ENCODE results near the gene COMMD3. TPM values are rescaled to one million over a fixed set of nuclear protein-coding genes. Genes with fewer than 3 reads are reported as not detected.

The COMMD3 gene
- total RNA-seq, 2 donors from 2014 or later = 28.5 to 141 TPM

DNA sequence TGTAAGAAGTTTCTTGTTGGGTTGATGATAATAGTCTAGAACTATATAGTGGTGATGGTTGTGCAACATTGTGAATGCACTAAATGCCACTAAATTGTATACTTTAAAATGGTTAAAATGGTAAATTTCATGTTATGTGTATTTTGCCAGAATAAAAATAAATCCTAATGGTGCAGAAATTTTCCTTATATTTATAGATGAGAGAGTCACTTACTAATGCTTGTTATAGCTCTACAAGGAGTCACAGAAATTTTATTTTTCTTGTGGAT lies 50.2 kb downstream of the COMMD3 start:
- no peaks in the 10 kb centered on the region for H3K4me1 ChIP-seq
- no peaks in the 10 kb centered on the region for H3K36me3 ChIP-seq
- H3K4me3 ChIP-seq = no peak overlapping the region
- DNase-seq (ENCODE audit: low spot score) = no peak
- no peaks in the 10 kb centered on the region for H3K9me3 ChIP-seq
- H3K27ac ChIP-seq = no peak overlapping the region
- TF ChIP-seq, protein P1, sequence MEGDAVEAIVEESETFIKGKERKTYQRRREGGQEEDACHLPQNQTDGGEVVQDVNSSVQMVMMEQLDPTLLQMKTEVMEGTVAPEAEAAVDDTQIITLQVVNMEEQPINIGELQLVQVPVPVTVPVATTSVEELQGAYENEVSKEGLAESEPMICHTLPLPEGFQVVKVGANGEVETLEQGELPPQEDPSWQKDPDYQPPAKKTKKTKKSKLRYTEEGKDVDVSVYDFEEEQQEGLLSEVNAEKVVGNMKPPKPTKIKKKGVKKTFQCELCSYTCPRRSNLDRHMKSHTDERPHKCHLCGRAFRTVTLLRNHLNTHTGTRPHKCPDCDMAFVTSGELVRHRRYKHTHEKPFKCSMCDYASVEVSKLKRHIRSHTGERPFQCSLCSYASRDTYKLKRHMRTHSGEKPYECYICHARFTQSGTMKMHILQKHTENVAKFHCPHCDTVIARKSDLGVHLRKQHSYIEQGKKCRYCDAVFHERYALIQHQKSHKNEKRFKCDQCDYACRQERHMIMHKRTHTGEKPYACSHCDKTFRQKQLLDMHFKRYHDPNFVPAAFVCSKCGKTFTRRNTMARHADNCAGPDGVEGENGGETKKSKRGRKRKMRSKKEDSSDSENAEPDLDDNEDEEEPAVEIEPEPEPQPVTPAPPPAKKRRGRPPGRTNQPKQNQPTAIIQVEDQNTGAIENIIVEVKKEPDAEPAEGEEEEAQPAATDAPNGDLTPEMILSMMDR (IDR thresholded peaks at IDR 0.05) = no peak
- H3K27me3 ChIP-seq = no peaks in the 10 kb centered on the region

- H3K9me3 ChIP-seq = no peaks in the 10 kb centered on the region
- TF ChIP-seq, protein P1 (IDR thresholded peaks at IDR 0.05) = no peak
- no peak for DNase-seq (ENCODE audit: low spot score)
- H3K27ac ChIP-seq = no peak overlapping the region
- H3K27me3 ChIP-seq = no peaks in the 10 kb centered on the region
- H3K36me3 ChIP-seq = no peaks in the 10 kb centered on the region
- no peak overlapping the region for H3K4me3 ChIP-seq
- H3K4me1 ChIP-seq = no peaks in the 10 kb centered on the region
These were observed 50.6 kb downstream of the COMMD3 start for GRCh38 chr10:22366771-22367170.

DNA sequence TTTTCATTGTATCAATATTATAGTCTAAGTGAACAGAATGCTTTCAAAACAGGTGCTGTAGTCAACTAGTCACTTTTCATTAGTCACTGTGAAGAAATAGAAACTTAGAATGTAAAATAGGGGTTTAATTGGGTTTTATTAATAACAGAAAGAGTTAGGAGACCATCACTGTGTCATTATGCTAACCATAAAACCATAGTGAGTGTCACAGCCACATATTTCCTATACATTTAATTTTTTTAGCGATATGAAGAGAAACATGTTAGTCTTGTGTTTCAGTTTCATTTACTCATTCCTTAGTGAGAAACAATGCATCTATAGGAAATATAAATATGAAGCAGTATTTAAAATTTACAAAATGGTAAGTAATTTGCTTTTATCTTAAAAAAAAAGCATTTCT lies 51.3 kb downstream of the COMMD3 start:
- H3K36me3 ChIP-seq = no peaks in the 10 kb centered on the region
- TF ChIP-seq, protein P1 (IDR thresholded peaks at IDR 0.05) = no peak
- H3K27ac ChIP-seq = no peak overlapping the region
- no peak for DNase-seq (ENCODE audit: low spot score)
- H3K9me3 ChIP-seq = no peaks in the 10 kb centered on the region
- H3K27me3 ChIP-seq = no peaks in the 10 kb centered on the region
- no peaks in the 10 kb centered on the region for H3K4me1 ChIP-seq
- H3K4me3 ChIP-seq = no peak overlapping the region

GRCh38 chr10:22368402-22368801 lies 52.2 kb downstream of the COMMD3 start:
- TF ChIP-seq, protein P1 (IDR thresholded peaks at IDR 0.05) = no peak
- no peaks in the 10 kb centered on the region for H3K9me3 ChIP-seq
- no peak overlapping the region for H3K27ac ChIP-seq
- no peaks in the 10 kb centered on the region for H3K4me1 ChIP-seq
- H3K4me3 ChIP-seq = no peak overlapping the region
- DNase-seq (ENCODE audit: low spot score) = no peak
- H3K36me3 ChIP-seq = no peaks in the 10 kb centered on the region
- H3K27me3 ChIP-seq = no peaks in the 10 kb centered on the region

DNA sequence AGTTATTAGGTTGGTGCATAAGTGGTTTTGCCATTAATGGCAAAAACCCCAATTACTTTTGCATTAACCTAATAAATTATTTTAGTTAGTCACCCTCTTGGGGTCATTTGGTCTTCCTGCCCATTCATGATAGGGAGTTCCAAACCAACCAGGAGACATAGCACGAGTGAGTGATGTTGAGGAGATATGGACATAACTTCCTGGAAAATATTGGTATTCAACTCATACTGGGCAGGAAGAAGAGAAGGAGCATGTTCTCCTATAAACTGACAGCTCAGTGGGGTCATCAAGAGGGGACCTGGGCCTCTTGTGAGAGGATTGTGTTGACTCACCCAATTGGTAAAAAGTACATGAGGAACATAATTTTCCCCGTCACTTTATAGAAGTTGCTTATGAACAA lies 52.8 kb downstream of the COMMD3 start:
- TF ChIP-seq, protein P1 (IDR thresholded peaks at IDR 0.05) = no peak
- Histone ChIP-seq H3K36me3 (no peaks in the 10 kb centered on the region), H3K4me3 (no peak overlapping the region), H3K4me1 (no peaks in the 10 kb centered on the region), H3K27ac (no peak overlapping the region), H3K9me3 (no peaks in the 10 kb centered on the region), H3K27me3 (no peaks in the 10 kb centered on the region)
- no peak for DNase-seq (ENCODE audit: low spot score)

DNA sequence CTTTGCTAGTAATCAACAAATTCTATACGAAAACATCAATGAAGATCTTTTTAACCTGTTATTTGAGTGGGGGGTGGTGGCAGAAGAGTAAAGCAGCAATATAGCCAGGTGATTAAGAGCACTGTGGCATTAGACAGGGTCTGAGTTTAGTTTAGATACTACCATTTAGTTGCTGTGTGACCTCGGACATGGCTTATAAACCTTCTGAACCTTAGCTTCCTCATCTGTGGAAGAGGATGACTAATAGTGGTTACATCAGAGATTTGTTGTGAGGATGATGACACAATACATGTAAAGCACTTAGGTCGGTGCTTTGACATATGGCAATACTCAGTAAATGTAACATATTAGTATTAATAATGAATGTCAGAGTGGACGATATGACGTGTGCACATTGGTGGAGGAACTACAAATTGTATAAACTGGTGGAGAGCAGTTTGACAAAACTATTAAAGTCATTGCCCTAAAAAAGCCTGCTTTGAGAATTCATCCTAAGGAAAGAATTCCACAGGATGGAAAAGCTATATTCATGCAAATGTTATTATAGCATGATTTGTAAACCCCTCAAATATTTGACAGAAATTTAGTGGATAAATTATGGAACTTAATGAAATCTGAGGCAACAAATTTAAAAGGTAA lies 53.4 kb downstream of the COMMD3 start:
- TF ChIP-seq, protein P1 (IDR thresholded peaks at IDR 0.05) = no peak
- Histone ChIP-seq H3K4me3 (no peak overlapping the region), H3K9me3 (no peaks in the 10 kb centered on the region), H3K4me1 (no peaks in the 10 kb centered on the region), H3K27ac (no peak overlapping the region), H3K36me3 (no peaks in the 10 kb centered on the region), H3K27me3 (no peaks in the 10 kb centered on the region)
- no peak for DNase-seq (ENCODE audit: low spot score)

Data from right atrium auricular region (tissue), 2 donors.